ENCODE results near the gene EID2B. TPM values are rescaled to one million over a fixed set of nuclear protein-coding genes. Genes with fewer than 3 reads are reported as not detected.

Gene EID2B
- total and polyA plus RNA-seq, 2 of the 8 experiments (the other 6 are each of a cell fraction or from before 2014, with no cell fraction given): 2.1 to 2.4 TPM

GRCh38 chr19:39516270-39516669, 16.4 kb downstream of the EID2B start:
- DNase-seq (ENCODE audit: low read depth in 1 of 2, low spot score in 2 of 2): no peak
- H2BK5ac ChIP-seq (ENCODE audit: low read depth, low read length): no peak overlapping the region
- H3K79me1 ChIP-seq (ENCODE audit: low read depth, low read length): peaks cover 10% of the 10 kb centered on the region
- H3K14ac ChIP-seq (ENCODE audit: insufficient read length): no peak overlapping the region
- peaks cover 10% of the 10 kb centered on the region; the same call in 1 of the 2 replicates for H3K23me2 ChIP-seq (ENCODE audit: low read depth, low read length)
- CTCF ChIA-PET (ENCODE audit: partially characterized antibody): interaction anchor here (0.9 to 10.7 kb wide), 5 partner anchors 13 to 104 kb away, joined by 3 to 101 read pairs (median 14); partner anchors contain the start of genes EID2B and PLEKHG2
- H4K8ac ChIP-seq (ENCODE audit: extremely low read depth, insufficient read depth, low read length): no peak overlapping the region
- no peak overlapping the region for H2BK120ac ChIP-seq (replicated peaks; ENCODE audit: low read depth, low read length)
- H3K9me3 ChIP-seq (ENCODE audit: insufficient read depth in 2 of 2, low read depth in 1 of 2, low read length in 1 of 2): no peaks in the 10 kb centered on the region
- H2BK20ac ChIP-seq (ENCODE audit: low read length): no peak overlapping the region
- H3K4me3 ChIP-seq (ENCODE audit: extremely low read depth in 1 of 4, insufficient read depth in 2 of 4, low read depth in 3 of 4, low read length in 4 of 4): peak overlapping the region; percentile 76 to 95 (median 90)
- H2AFZ ChIP-seq (ENCODE audit: low read length): no peak overlapping the region
- H4K5ac ChIP-seq (ENCODE audit: insufficient read length, low read depth, low read length): no peak overlapping the region
- no peak overlapping the region for H3K4ac ChIP-seq (replicated peaks; ENCODE audit: insufficient read length, low read depth, low read length)
- peaks cover 0 to 7% of the 10 kb centered on the region in 2 experiments; a peak in 3 of 4 replicates for H3K79me2 ChIP-seq (ENCODE audit: control insufficient read depth in 1 of 2, insufficient read depth in 2 of 2, low read length in 2 of 2)
- no peak for FAIRE-seq
- no peak overlapping the region for H2BK12ac ChIP-seq (ENCODE audit: low read depth, low read length)
- H3K9ac ChIP-seq (replicated peaks in 1 of 4; ENCODE audit: extremely low read depth in 1 of 4, low read depth in 3 of 4, low read length in 3 of 4): peak overlapping the region; percentile 54 to 77 (median 66); a peak in 6 of 7 replicates
- POLR2A ChIA-PET (ENCODE audit: partially characterized antibody): interaction anchor here (1.0 to 4.2 kb wide), 14 partner anchors 9 to 81 kb away, joined by 3 to 24 read pairs (median 6); partner anchors contain the start of genes EID2, EID2B, RPS16 and SUPT5H
- H3K4me2 ChIP-seq (ENCODE audit: insufficient read depth in 1 of 2, low read depth in 2 of 2, low read length in 2 of 2): peak overlapping the region; percentile 56 to 85
- no peak overlapping the region; the same call in 1 of the 2 replicates for H3K18ac ChIP-seq (ENCODE audit: extremely low read depth, low read length)
- peaks cover 0 to 11% (median 5%) of the 10 kb centered on the region in 4 experiments; a peak in 6 of 7 replicates for H3K4me1 ChIP-seq (replicated peaks in 1 of 4; ENCODE audit: control insufficient read depth in 3 of 4, insufficient read depth in 4 of 4, low read length in 3 of 4)
- peaks cover 2 to 9% (median 3%) of the 10 kb centered on the region in 4 experiments; a peak in 3 of 8 replicates for H3K36me3 ChIP-seq (ENCODE audit: control insufficient read depth in 2 of 4, insufficient read depth in 4 of 4, low read length in 3 of 4)
- H3K56ac ChIP-seq (replicated peaks; ENCODE audit: insufficient read length, low read depth, low read length): no peak overlapping the region
- TF ChIP-seq TBP (IDR thresholded peaks at IDR 0.05; ENCODE audit: low read depth, low read length) (no peak), E2F6 (IDR thresholded peaks at IDR 0.05) (no peak), JUND (IDR thresholded peaks at IDR 0.05; ENCODE audit: low read length) (no peak), RBBP5 (IDR thresholded peaks at IDR 0.05; ENCODE audit: borderline replicate concordance, low read depth, low read length) (no peak)
- no peak overlapping the region for H4K91ac ChIP-seq (replicated peaks; ENCODE audit: insufficient read length, low read length)
- no peak overlapping the region for H2BK15ac ChIP-seq (ENCODE audit: low read length)
- H4K20me1 ChIP-seq (replicated peaks in 1 of 2; ENCODE audit: control insufficient read depth in 1 of 2, insufficient read depth in 2 of 2, low read length in 2 of 2): peaks cover 2 to 3% of the 10 kb centered on the region in 2 experiments
- H2AK5ac ChIP-seq (ENCODE audit: low read depth, low read length): no peak overlapping the region; the same call in 1 of the 2 replicates
- WGBS, 2 experiments (ENCODE audit: extremely low coverage in 1 of 2, insufficient coverage in 1 of 2, insufficient read length in 1 of 2, insufficient replicate concordance in 2 of 2, low coverage in 1 of 2, low lambda C conversion rate in 2 of 2, missing lambda C conversion rate in 1 of 2): 25% methylated on average over 4 of the region's 6 CpGs; no CpG with 5 or more reads in 1 of the 2 experiments
- H3K27ac ChIP-seq (ENCODE audit: low read depth, low read length): peak overlapping the region; percentile 31; the same call in 1 of the 2 replicates
- no peak overlapping the region for H3K23ac ChIP-seq (ENCODE audit: insufficient read length)
- peaks cover 0 to 2% (median 0%) of the 10 kb centered on the region in 4 experiments; a peak in 3 of 7 replicates for H3K27me3 ChIP-seq (replicated peaks in 1 of 4; ENCODE audit: control insufficient read depth in 3 of 4, extremely low read depth in 1 of 4, insufficient read depth in 3 of 4, low read length in 3 of 4)
